K562 (cell line): ENCODE results near the gene DAPK3. TPM values are rescaled to one million over a fixed set of nuclear protein-coding genes. Genes with fewer than 3 reads are reported as not detected.

Source experiments
- POLR2B ChIP-seq: fragments of 450-650 bp; IDR thresholded peaks from 2 replicates; pipeline ENCODE4 v1.6.1; 2018; ENCODE audit warnings: low read depth; ENCODE audit not compliant: partially characterized antibody
- ZBTB1 ChIP-seq: sonication (generic); formaldehyde crosslinking; IDR thresholded peaks from 2 replicates; pipeline ENCODE4 v1.8.1; 2023; ENCODE audit warnings: missing genetic modification reagents, low read depth, mild to moderate bottlenecking, borderline replicate concordance
- polyA plus RNA-seq, 8 experiments: library from polyadenylated mRNA; depleted of rRNA in 4 of 8; stranded (reverse) in 5 of 8; unstranded in 3 of 8; fragments of >200 nt; fragmentation: Nextera tagmentation in 2 of 8; fragmentation: Illumina TruSeq in 1 of 8; extraction: Ambion mirVana in 2 of 8; extraction: Trizol in 1 of 8; gene quantifications; 2 replicates each; pipeline versions ENCODE4 v1.2.1 to v1.2.3, GENCODE V29; 2011 to 2014; ENCODE audit warnings: inconsistent platforms in 1 of 8, missing spikeins in 1 of 8
- total RNA-seq, 7 experiments: library from RNA; depleted of rRNA in 6 of 7; stranded (reverse); fragments of >200 nt in 6 of 7; fragmentation: Illumina TruSeq in 2 of 7; extraction: Trizol in 2 of 7; gene quantifications; 2 replicates each; pipeline versions ENCODE4 v1.2.1 to v1.2.3, GENCODE V29; 2011 to 2021; ENCODE audit warnings: low replicate concordance in 1 of 7
- TF ChIP-seq, protein P1 (sequence below): sonication (generic); formaldehyde crosslinking; IDR thresholded peaks from 2 replicates; pipeline ENCODE4 v1.8.0; 2023; ENCODE audit warnings: missing genetic modification reagents, mild to moderate bottlenecking, borderline replicate concordance

DAPK3 gene
- total and polyA plus RNA-seq, 9 of the 15 experiments (the other 6 are each of a cell fraction or from before 2014, with no cell fraction given): 0.14 to 63.4 (median 25.0) TPM

DNA sequence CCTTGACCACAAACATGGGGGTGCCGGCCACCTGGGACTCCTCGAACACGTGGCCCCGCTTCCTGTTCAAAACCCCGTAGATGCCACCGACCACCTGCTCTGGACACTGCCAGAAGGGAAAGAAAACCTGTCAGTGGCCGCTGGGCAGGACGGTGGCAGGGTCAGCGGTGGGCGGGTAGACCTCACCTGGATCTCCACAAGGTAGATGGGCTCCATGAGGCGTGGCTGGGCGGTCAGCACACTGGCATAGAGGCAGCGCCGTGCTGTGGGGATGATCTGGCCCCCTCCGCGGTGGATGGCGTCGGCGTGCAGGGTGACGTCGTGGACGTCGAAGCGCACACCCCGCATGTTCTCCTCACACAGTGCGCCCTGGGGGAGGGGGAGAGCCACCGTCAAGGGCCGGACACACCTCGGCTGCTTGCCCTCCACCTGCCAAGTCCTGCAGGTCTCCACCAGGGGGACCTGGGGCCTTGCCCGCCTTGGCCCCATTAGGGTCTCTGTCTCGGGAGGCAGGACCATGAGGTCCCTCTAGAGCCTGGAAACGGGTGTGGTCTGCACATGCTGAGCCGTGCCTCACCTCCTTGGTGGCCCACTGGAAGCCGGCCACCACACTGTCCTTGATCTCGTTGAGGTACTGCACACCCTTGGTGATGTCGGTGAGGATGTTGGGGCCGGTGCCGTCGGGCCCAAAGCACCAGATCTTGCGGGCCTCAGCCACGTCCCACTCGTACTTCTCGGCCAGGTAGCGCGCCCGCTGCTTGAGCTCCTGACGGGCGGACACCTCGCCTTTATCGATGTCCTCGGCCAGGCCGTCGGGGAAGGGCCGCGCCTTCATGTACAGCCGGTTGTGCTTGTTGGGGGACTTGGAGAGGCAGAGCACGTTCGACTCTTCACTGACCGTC is 6.6 kb upstream of the DAPK3 start (continued):
- TF ChIP-seq, protein P1, sequence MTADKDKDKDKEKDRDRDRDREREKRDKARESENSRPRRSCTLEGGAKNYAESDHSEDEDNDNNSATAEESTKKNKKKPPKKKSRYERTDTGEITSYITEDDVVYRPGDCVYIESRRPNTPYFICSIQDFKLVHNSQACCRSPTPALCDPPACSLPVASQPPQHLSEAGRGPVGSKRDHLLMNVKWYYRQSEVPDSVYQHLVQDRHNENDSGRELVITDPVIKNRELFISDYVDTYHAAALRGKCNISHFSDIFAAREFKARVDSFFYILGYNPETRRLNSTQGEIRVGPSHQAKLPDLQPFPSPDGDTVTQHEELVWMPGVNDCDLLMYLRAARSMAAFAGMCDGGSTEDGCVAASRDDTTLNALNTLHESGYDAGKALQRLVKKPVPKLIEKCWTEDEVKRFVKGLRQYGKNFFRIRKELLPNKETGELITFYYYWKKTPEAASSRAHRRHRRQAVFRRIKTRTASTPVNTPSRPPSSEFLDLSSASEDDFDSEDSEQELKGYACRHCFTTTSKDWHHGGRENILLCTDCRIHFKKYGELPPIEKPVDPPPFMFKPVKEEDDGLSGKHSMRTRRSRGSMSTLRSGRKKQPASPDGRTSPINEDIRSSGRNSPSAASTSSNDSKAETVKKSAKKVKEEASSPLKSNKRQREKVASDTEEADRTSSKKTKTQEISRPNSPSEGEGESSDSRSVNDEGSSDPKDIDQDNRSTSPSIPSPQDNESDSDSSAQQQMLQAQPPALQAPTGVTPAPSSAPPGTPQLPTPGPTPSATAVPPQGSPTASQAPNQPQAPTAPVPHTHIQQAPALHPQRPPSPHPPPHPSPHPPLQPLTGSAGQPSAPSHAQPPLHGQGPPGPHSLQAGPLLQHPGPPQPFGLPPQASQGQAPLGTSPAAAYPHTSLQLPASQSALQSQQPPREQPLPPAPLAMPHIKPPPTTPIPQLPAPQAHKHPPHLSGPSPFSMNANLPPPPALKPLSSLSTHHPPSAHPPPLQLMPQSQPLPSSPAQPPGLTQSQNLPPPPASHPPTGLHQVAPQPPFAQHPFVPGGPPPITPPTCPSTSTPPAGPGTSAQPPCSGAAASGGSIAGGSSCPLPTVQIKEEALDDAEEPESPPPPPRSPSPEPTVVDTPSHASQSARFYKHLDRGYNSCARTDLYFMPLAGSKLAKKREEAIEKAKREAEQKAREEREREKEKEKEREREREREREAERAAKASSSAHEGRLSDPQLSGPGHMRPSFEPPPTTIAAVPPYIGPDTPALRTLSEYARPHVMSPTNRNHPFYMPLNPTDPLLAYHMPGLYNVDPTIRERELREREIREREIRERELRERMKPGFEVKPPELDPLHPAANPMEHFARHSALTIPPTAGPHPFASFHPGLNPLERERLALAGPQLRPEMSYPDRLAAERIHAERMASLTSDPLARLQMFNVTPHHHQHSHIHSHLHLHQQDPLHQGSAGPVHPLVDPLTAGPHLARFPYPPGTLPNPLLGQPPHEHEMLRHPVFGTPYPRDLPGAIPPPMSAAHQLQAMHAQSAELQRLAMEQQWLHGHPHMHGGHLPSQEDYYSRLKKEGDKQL: 0 out of 2 replicates have a peak, but pooled peaks have one; percentile 72
- TF ChIP-seq POLR2B (peak; percentile 37), ZBTB1 (peak; percentile 27; the same call in 1 of the 2 replicates)
- TF ChIP-seq, all 486 proteins: peak for 28
